Fibroblast of lung (primary cell): ENCODE results near the gene FAM3D. TPM values are rescaled to one million over a fixed set of nuclear protein-coding genes. Genes with fewer than 3 reads are reported as not detected.

Experiments
- DNase-seq, 2 donors: peaks; one replicate each; pipeline versions ENCODE4 v3.0.0 to v3.0.0-alpha.2; 2010; ENCODE audit warnings: low read depth in 2 of 2
- H2AFZ ChIP-seq: 2 replicates; pipeline ENCODE4 v1.5.1; 2012; ENCODE audit warnings: low read length, control low read depth, inconsistent platforms
- H3K27ac ChIP-seq: 2 replicates; pipeline ENCODE4 v1.5.1; 2011; ENCODE audit warnings: low read length, control low read depth; ENCODE audit not compliant: insufficient read depth
- H3K27me3 ChIP-seq: 2 replicates; pipeline ENCODE4 v1.5.1; 2011; ENCODE audit warnings: mild to moderate bottlenecking, low read length; ENCODE audit not compliant: control insufficient read depth, insufficient read depth
- H3K36me3 ChIP-seq: 2 replicates; pipeline ENCODE4 v1.5.1; 2011; ENCODE audit warnings: low read length; ENCODE audit not compliant: control insufficient read depth, insufficient read depth
- H3K4me1 ChIP-seq: 2 replicates; pipeline ENCODE4 v1.5.1; 2011; ENCODE audit warnings: low read length; ENCODE audit not compliant: control insufficient read depth, insufficient read depth; ENCODE audit errors: extremely low read depth
- H3K4me2 ChIP-seq: 2 replicates; pipeline ENCODE4 v1.5.1; 2011; ENCODE audit warnings: low read length, control low read depth; ENCODE audit not compliant: insufficient read depth; ENCODE audit errors: extremely low read depth
- H3K4me3 ChIP-seq, 4 experiments: fragments of 200-600 bp in 1 of 4; sonication (generic) in 1 of 4; replicated peaks in 1 of 4; 2 replicates each; pipeline ENCODE4 v1.5.1; 2011 to 2016; ENCODE audit warnings: low read length in 4 of 4, low read depth in 3 of 4, mild to moderate bottlenecking in 3 of 4, control low read depth in 2 of 4, inconsistent platforms in 1 of 4, mixed read lengths in 1 of 4; ENCODE audit not compliant: insufficient read depth in 1 of 4; ENCODE audit errors: control extremely low read depth in 1 of 4
- H3K79me2 ChIP-seq: 2 replicates; pipeline ENCODE4 v1.5.1; 2012; ENCODE audit warnings: mild to moderate bottlenecking, low read length, inconsistent platforms; ENCODE audit not compliant: control insufficient read depth, insufficient read depth
- H3K9ac ChIP-seq: 2 replicates; pipeline ENCODE4 v1.5.1; 2011; ENCODE audit warnings: mild to moderate bottlenecking, low read length, control low read depth; ENCODE audit not compliant: insufficient read depth
- H3K9me3 ChIP-seq: 2 replicates; pipeline ENCODE4 v1.5.1; 2012; ENCODE audit warnings: low read depth, low read length; ENCODE audit not compliant: control insufficient read depth, insufficient read depth
- H4K20me1 ChIP-seq: 2 replicates; pipeline ENCODE4 v1.5.1; 2011; ENCODE audit warnings: low read length; ENCODE audit not compliant: control insufficient read depth, insufficient read depth; ENCODE audit errors: extremely low read depth
- CTCF ChIP-seq, 2 donors: IDR thresholded peaks in 1 of 2; conservative IDR thresholded peaks in 1 of 2; 1 replicate in 1 of 2; 2 replicates in 1 of 2; pipeline ENCODE4 v1.5.1; 2011 to 2012; ENCODE audit warnings: low read length in 2 of 2, control low read depth in 1 of 2, inconsistent platforms in 1 of 2, low read depth in 1 of 2, mild to moderate bottlenecking in 1 of 2
- EZH2 ChIP-seq: IDR thresholded peaks from 2 replicates; pipeline ENCODE4 v1.5.1; 2012; ENCODE audit warnings: low read length, control low read depth, mild to moderate bottlenecking; ENCODE audit errors: missing control alignments
- polyA plus RNA-seq, 2 donors: library from polyadenylated mRNA; depleted of rRNA in 1 of 2; stranded (reverse) in 1 of 2; unstranded in 1 of 2; fragments of >200 nt; gene quantifications; 2 replicates each; pipeline ENCODE4 v1.2.1, GENCODE V29; 2011 to 2012; ENCODE audit warnings: missing spikeins in 1 of 2
- total RNA-seq: library from RNA; depleted of rRNA; stranded (reverse); fragments of >200 nt; gene quantifications from 2 replicates; pipeline ENCODE4 v1.2.1, GENCODE V29; 2014

Gene FAM3D
- total and polyA plus RNA-seq, 2 donors (not counting 1 experiment from before 2014, with no cell fraction given): not detected

DNA sequence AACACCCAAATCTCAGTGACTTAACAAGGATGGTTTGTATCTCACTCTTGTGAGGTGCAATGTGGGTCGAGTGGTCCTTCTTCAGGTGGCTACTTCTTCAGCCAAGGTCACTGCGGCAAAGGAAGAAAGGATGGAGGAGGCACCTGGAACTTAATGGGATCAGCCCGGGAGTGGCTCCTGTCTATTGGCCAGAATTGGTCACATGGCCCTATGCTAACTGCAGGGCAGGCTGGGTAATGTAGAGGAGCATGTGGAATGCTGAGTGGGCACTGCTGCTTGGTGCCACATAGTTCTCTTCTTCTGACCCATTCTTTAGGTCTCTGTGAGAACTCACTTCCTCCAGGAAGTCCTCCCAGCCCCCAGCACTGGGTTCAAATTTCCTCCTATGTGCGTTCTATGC lies 20.3 kb upstream of the FAM3D start:
- no peak for TF ChIP-seq CTCF (conservative IDR thresholded peaks at IDR 0.05 in 1 of 2, IDR thresholded peaks at IDR 0.05 in 1 of 2; ENCODE audit: low read depth in 1 of 2, low read length in 2 of 2)
- no peak for TF ChIP-seq EZH2
- Histone ChIP-seq H3K9ac (no peak overlapping the region), H3K4me2 (no peak overlapping the region), H3K79me2 (no peaks in the 10 kb centered on the region), H4K20me1 (no peaks in the 10 kb centered on the region), H3K36me3 (no peaks in the 10 kb centered on the region), H3K4me3 (no peak overlapping the region), H3K27ac (no peak overlapping the region), H2AFZ (no peak overlapping the region), H3K27me3 (no peaks in the 10 kb centered on the region), H3K4me1 (no peaks in the 10 kb centered on the region), H3K9me3 (no peaks in the 10 kb centered on the region)
- DNase-seq: no peak

GRCh38 chr3:58685641-58686040 lies 19.1 kb upstream of the FAM3D start:
- Histone ChIP-seq H3K9ac (no peak overlapping the region), H3K4me3 (no peak overlapping the region), H2AFZ (no peak overlapping the region), H4K20me1 (no peaks in the 10 kb centered on the region), H3K4me2 (no peak overlapping the region), H3K27me3 (no peaks in the 10 kb centered on the region), H3K4me1 (no peaks in the 10 kb centered on the region), H3K27ac (no peak overlapping the region), H3K36me3 (no peaks in the 10 kb centered on the region), H3K79me2 (no peaks in the 10 kb centered on the region), H3K9me3 (no peaks in the 10 kb centered on the region)
- DNase-seq: no peak
- TF ChIP-seq EZH2 (no peak), CTCF (conservative IDR thresholded peaks at IDR 0.05 in 1 of 2, IDR thresholded peaks at IDR 0.05 in 1 of 2; ENCODE audit: low read depth in 1 of 2, low read length in 2 of 2) (no peak)

DNA sequence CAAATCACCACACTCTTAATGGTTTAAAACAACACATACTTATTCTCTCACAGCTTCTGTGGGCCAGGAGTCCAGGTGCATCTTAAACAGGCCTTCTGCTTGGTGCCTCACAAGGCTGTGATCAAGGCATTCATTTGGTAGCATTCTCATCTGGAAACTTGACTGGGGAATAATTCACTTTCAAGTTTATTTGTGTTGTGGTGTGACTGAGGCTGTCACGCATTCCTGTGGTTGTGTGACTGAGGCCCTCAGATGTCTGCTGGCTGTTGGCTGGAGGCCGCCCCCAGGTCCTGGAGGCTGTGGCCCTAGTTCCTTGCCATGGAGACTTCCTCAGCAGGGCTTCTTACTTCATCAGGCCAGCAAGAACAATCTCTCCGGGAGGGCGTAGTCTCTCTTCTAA lies 16.9 kb upstream of the FAM3D start:
- H3K9me3 ChIP-seq: no peaks in the 10 kb centered on the region
- no peaks in the 10 kb centered on the region for H4K20me1 ChIP-seq
- H3K79me2 ChIP-seq: no peaks in the 10 kb centered on the region
- no peaks in the 10 kb centered on the region for H3K36me3 ChIP-seq
- no peaks in the 10 kb centered on the region for H3K4me1 ChIP-seq
- no peaks in the 10 kb centered on the region for H3K27me3 ChIP-seq
- no peak overlapping the region for H3K9ac ChIP-seq
- no peak for TF ChIP-seq EZH2
- no peak for TF ChIP-seq CTCF (conservative IDR thresholded peaks at IDR 0.05 in 1 of 2, IDR thresholded peaks at IDR 0.05 in 1 of 2; ENCODE audit: low read depth in 1 of 2, low read length in 2 of 2)
- no peak overlapping the region for H3K4me3 ChIP-seq
- H3K27ac ChIP-seq: no peak overlapping the region
- H3K4me2 ChIP-seq: no peak overlapping the region
- DNase-seq: peak; percentile 39 to 90
- H2AFZ ChIP-seq: no peak overlapping the region
